Activated T-cell treated with anti-CD3 and anti-CD28 coated beads for 24 hours (primary cell): ENCODE measurements around the gene MYCBP2.
"Not testable (repeated sequence)": the region's sequence is repeated elsewhere in the genome, so short reads cannot be mapped to it uniquely, and the experiment has no call there.

ENCODE experiments used
- DNase-seq: peaks from one replicate; pipeline ENCODE4 v3.0.0-alpha.2; 2020; ENCODE audit warnings: low read depth

MYCBP2 gene, protein sequence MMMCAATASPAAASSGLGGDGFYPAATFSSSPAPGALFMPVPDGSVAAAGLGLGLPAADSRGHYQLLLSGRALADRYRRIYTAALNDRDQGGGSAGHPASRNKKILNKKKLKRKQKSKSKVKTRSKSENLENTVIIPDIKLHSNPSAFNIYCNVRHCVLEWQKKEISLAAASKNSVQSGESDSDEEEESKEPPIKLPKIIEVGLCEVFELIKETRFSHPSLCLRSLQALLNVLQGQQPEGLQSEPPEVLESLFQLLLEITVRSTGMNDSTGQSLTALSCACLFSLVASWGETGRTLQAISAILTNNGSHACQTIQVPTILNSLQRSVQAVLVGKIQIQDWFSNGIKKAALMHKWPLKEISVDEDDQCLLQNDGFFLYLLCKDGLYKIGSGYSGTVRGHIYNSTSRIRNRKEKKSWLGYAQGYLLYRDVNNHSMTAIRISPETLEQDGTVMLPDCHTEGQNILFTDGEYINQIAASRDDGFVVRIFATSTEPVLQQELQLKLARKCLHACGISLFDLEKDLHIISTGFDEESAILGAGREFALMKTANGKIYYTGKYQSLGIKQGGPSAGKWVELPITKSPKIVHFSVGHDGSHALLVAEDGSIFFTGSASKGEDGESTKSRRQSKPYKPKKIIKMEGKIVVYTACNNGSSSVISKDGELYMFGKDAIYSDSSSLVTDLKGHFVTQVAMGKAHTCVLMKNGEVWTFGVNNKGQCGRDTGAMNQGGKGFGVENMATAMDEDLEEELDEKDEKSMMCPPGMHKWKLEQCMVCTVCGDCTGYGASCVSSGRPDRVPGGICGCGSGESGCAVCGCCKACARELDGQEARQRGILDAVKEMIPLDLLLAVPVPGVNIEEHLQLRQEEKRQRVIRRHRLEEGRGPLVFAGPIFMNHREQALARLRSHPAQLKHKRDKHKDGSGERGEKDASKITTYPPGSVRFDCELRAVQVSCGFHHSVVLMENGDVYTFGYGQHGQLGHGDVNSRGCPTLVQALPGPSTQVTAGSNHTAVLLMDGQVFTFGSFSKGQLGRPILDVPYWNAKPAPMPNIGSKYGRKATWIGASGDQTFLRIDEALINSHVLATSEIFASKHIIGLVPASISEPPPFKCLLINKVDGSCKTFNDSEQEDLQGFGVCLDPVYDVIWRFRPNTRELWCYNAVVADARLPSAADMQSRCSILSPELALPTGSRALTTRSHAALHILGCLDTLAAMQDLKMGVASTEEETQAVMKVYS (N-terminal part only)

DNA sequence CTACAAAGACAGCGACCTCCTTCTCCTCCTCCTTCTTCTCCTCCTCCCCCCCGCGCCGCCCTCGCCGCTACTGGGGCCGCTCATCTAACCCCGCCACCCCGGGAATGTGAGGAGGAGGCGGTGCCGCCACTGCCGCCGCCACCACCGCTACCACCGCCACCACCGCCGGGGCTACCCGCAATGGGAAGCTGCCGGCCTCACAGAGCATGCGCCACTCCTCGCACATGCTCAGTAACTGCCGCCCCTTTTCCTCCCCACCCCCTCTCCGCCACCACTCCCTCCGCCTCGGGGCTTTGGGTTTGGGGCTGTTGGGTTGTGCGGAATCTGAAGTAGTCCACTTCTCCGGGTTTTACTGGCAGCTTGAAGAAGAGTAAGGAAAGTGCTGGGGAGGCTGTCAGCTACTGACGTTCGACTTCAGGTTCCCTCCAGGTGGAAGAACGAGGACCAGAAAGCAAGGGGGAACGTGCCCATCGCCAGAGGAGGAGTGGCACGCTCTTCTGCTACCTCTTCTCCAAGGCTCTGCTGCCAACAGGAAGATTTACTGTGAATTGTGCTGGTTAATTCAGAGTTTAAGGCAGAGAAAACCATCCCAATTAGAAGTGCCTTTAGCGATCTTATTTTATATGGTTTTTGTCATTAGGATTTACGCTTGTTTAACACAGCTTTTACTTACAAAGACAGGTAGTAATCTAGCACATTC is at the start of gene MYCBP2:
Gene MYCBP2, minus strand, starts transcription at position 190 of the 700 bp plus-strand sequence. CDS start 319 bp downstream, outside the sequence.
- DNase-seq: peak; percentile 98

DNA sequence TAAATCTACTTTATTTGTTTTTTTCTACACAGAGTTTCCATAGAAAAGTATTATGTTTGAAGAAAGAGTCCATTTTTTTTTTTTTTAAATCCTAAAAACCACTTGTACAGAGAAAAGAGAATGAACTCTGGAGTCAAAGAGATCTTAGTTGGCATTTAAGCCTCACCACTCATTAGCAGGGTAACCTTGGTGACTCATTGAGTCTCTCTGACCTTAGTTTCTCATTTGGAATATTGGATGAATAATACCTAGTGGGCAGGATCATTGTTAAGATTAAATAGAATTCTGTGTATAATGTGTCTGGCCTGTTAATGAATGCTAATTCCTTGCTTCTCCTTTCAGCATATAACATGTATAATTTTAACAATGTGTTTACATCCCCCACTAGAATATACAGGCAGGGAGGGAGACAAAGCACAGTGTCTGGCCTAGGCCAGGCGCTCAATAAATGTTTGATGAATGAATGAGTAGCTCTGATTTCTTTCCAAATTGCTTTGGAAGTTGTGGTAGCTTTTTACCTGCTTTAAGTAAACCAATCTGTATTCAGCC is 48.7 kb upstream of the MYCBP2 start:
- DNase-seq: no peak

DNA sequence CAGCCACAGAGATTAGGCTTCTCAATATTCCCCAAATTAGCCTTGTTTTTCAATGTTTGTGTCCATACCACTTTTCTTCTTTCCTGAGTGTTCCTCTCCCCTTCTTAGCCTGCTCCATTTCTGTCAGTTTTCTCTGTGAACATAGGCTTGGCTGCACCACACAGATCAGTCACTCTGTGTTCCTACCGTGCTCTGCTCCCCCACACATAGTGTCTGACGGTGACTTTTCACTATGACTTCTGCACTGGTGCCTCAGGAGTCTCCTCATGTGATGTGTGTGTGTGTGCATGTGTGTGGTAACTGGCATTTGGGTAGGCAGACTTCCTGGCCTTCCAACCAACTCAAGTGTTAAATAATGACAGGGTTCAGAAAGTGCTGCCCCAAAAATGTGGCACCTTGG is 47.9 kb upstream of the MYCBP2 start:
- DNase-seq: no peak

DNA sequence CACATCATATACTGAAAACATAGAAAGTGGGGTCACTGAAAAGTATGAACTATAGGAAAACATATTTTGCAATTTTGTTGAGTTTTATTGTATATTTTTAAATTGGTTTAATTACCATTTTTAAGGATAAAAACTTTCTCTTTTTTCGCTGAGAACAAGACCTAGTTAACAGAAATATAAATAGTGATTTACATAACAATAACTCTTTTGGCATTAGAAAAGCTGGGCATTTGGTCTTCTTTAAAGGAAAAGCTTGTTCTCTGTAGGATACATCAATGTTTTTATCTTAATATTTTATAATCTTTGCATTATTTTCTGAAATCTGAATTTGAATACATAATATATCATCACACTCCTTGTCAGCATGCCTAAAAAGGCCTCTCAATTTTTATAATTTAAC is 47.4 kb upstream of the MYCBP2 start:
- DNase-seq: no peak

DNA sequence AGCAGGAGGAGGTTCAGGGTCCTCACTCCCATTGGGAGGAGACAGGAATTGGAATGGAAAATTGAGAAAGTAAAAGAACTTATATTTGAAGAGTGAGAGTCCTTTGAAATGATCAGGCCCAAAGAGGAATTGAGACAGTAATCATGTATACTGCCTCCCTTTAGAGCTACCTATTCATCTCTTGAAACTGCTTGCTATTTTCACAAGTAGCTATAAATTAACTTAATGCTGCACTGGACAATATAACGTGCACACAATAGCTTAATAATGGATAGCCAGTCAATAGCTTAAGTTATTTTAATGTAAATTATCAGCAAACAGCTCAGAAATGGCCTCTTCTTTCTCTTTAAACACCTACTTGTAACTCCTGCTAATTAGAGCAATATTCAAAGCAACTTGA is 46.6 kb upstream of the MYCBP2 start:
- DNase-seq: no peak

DNA sequence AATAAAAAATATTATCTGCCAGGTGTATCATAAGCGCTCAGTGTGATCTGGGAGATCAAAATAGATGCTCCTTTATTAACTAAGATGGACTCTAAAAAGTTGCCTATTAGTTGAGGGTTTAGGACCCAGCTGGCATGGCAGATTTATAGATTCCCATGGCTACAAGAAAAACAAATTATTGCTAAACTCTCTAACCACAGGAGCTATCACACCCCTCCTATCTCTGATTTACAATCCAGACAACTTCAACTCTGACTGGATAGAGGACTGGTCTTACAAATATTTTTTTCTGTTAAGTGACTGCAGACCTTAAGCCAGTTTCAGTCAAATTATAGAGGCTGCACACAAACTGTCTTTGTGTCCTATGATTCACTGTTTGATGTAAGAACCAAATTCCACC is 45.4 kb upstream of the MYCBP2 start:
- DNase-seq: no peak

DNA sequence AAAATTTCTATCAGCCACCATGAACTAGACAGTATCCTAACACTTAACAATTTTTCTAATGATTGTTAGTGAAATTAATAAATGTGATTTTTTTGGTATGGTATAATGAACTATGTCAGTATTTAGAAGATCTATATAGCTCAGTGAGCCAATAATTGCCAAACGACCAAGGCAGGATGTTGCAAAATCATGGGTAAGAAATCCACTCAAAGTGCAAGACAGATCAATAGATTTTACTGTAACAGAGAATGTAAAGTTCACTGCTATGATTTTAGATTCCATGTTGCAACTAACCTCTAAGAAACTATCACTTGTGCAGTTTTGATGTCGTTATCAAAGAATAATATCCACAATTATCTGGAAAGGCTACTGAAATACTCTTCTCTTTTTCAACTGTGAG is 44.0 kb upstream of the MYCBP2 start:
- DNase-seq: no peak

DNA sequence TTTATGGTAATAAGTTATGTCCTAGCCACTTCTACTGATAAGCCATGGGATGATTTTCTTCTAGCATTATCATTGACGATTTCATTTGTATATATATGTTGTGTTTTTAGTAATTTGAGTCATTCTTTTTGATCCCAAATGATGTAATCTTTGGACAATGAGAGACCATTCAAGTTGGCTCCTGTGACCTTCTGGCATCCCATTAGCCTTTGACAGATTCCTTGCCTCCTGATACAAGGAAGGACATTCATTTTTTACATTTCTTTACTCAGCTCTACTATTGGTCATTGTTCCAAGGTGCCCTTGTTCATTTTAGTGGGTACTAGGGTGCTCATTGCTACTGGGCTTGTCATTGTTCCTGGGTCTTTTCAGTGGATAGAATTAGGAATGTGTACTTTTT is 35.3 kb upstream of the MYCBP2 start:
- DNase-seq: no peak

DNA sequence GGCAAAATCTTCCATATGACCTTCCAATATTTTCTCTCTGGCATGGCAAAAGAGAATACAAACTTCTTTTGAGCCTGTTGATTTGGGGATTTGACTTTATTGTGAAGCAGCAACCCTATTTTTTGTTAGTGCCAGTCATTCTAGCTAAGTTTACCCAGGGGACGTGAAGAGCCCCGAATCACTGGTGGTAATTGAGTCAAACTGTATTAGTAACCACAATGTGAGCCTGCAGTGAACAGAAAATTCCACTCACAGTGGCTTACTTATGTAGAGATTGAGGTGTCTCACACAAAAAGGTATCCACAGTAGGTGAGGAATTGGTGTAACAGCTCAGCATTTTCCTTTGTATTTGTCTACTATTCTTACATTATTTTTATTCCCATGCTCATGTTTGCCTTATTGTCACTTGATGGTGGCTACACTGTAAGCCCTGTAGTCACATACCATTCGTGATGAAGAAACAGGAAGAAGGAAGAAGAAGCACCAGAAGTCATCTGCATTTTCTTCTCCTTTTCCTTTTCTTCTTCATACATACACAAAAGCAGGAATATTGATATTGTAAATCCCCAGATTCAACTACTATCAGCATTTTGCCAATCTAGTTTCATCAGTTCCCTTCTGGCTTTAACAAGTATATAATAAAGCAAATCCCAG is 33.3 kb upstream of the MYCBP2 start:
- DNase-seq: no peak

DNA sequence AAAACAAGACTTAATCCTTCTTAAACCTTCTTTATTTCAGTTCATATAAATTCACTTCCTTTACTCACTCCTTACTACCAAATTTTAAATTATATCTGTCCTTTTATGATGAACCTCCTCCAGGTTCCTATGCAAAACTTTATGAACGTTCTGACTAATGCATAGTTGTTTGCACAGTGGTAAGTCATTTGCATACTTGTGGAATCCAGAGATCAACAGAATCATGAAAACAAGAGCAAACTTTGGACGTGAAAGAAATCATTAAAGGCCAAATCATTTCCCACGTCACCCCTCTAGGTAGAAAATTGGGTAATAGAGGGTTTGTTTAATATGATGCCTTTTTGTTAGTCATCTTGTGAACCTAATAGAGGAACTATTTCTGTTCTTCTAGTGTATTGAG is 32.3 kb upstream of the MYCBP2 start:
- no peak for DNase-seq

DNA sequence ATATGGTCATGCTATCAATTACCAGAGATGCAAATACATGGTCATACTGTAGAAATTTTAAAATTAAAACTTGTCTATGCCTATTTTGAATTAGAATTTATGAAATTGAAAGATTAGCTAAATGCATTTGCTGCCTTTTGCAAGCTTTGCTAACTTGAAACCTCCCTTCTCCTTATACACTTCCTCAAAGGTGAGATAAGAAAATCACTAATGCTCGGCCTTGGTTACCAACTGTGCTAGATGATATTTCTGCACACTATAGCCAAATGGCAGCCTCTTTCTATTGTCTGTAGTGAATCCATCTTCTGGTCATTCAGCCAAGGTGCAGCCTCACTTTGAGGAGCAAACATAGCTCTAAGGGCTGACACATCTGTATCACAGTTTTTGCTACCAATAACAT is 31.1 kb upstream of the MYCBP2 start:
- no peak for DNase-seq

DNA sequence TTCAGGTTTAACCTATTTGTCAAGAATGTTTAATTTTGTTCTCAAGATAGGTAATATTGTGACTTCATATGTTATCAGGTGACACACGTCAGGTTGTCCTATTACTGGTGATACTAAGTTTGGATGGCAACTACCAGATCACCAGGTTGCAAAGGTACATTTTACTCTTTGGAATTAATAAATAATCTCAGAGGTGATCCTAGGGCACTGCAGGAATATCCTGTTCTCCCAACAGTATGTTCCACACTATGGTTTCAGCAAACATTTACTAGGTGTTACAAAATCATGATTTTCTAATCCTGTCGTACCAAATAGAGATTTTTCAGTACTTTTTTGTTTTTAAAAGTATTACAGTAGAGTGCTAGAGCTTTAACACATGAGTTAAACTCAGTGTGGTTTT is 29.3 kb upstream of the MYCBP2 start:
- no peak for DNase-seq

DNA sequence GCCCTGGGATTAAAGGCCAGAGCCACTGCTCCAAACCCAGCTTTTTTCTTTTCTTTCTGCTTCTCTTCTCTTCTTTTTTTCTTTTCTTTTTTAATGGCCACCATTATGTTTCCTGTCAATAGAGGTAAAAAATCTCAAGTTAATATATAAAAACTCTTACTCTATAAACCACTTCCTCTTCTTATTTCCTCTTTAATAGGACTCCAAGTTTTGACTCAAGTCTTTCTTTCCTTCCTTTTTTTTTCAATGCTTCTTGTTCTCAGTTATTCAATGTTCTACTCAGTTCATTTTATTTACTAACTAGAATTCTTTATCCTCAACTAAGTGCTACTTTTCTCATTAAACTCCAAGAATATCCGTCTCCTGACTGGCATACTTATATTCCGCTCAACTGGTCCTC is 27.1 kb upstream of the MYCBP2 start:
- no peak for DNase-seq

DNA sequence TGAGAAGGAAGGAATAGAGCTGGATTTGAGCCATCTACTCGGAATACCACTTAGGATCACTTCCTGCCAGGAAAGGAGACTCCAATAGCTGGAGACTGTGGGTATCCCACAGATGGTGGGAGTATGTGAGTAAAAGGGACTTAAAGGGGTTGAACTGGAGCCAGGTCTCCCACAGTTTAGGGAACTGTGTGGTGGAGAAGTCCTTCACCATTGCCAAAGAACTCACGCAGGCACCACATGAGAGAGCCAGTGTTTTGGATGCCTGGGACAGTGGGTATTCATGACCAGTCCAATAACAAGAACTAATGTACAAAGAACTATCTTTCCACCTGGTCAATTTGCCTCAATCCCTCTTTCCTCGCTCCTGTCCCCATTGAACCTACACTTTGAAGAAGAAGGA is 24.4 kb upstream of the MYCBP2 start:
- no peak for DNase-seq

DNA sequence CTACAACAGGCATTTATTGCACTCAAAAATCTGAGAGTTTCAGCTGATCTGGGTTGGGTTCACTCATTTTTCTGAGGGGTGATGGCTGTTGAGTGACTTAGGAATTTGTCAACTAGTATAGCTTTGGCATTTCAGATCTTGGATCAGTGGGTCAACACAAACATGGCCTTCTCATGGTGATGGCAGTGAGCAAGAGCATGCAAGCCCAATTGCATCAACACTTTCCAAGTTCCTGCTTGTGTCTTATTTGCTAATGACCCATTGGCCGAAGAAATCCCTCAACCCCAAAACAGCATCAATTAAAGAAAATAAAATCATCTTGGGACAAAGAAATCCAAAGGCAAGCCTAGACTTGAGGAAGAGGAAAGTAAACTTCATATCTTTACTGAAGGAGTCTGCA is 23.9 kb upstream of the MYCBP2 start:
- no peak for DNase-seq

DNA sequence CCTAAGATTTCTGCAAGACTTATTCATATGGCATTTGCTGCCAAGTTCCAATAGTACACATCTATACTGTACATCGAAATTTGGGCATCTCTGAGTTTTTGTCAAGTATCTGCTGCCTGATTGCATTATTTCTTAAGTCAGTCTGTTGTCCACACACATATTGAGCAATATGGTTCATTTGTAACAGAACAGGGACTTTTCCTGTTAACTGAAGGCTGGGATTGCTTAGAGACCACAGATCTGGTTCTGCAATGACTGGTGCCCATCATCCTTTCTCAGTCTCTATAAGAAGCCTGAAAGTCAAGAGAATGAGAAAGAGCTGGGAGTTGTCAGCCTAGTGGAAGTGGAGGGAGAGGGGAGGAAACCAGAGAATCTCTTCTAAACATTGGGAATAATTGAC is 22.5 kb upstream of the MYCBP2 start:
- no peak for DNase-seq

DNA sequence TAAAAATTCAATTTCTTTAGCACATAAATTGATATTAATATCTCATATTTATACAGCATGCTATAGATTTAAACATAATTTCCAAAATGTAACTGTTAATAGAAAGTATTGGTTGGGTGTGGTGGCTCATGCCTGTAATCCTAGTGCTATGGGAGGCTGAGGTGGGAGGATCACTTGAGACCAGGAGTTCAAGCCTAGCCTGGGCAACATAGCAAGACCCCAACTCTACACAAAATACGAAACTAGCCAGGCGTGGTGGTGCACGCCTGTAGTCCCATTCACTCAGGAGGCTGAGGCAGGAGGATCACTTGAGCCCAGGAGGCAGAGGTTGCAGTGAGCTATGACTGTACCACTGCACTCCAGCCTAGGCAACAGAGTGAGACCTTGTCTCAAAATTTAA is 20.5 kb upstream of the MYCBP2 start:
- not testable (repeated sequence) for DNase-seq

DNA sequence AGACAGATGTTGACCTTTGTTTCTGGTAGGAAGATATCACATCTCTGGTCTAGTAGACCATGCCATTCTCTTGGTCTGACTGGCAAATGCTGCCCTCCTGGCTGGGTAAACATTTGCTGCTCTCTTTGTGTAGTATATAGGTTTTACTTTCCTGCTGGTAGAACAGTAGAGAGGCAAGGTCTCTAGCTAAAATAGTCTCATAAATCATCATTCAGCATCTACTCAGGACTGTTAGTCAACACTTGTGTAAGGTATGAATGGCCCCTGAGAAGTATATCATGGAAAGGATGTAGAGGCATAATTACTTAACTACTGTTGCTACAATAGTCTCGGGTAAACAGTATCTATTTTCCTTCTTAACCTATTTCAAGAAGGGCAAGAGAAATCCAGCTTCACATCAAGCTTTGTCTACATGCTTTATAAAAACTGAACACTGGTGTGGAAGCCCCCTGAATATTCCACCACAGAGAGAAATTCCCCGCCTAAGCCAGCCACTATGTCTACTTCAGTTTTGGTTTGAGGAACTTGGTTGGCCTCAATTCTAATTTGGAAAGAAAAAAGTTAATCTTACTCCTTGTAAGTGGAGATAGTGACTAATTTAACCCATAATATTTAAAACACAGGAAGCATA is 18.4 kb upstream of the MYCBP2 start:
- DNase-seq: no peak

DNA sequence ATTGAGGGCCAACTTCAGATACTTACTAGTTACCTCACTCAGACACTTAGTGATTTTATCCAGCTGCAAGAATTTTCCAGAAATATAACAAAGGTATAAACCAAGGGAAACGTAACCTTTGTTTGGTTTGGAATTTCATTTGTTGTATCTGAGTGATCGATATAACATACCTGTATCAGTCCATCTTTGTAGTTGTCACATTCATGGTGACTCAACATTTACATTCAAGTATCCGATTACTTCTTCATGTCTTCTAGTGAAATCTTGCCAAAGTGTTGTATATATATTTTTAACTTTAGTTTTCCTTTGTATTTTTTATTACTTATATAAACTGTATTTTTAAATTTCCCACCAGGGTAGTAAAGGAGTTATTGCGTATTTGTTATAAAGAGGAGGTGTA is 16.9 kb upstream of the MYCBP2 start:
- DNase-seq: no peak

DNA sequence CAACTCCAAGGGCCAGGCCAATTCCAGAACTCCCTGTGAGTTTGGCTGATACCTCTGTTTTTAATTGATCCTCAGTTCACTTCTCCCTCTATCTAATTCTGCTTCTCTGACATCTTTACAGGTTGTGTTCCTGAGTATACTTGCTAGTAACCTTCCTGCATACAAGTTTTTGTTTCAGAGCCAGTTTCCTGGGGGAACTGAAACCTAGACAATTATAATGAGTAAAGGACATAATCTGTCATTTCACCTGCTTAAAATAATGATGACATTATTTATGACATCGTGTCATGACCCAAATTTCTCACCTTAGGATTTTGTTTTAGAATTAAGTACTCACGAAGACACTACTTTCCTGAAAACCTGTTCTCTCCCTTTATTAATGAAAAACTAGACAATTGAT is 12.5 kb upstream of the MYCBP2 start:
- DNase-seq: no peak

DNA sequence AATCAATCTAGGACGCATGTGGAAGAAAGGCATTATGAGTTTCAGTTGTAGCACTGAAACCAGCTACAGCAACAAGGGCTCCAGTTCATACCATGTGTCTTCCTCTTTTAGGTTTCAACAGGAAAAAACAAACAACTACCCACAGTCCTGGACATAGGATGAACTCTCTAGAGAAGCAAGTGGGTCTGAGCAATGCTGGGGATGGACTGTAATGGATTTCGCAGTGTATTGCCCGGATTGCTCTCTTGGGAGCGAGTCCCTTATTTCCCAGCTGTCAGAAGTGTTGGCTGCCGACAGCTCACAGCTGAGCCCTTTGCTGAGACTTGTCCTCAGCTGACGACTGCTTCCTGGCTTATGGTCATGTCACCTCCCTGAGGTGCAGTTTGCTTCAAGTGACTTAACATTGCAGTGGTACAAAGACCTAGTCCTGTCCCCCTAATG is 12.1 kb upstream of the MYCBP2 start:
- no peak for DNase-seq
